Prostate gland (tissue), 2 donors: ENCODE data around the gene BPIFB6.

Experiments used
- CTCF ChIP-seq, 4 experiments: fragments of 200-600 bp in 2 of 4; fragments of 450-650 bp in 2 of 4; sonication (generic) in 2 of 4; IDR thresholded peaks; 1 replicate in 3 of 4; 2 replicates in 1 of 4; pipeline ENCODE4 v1.5.1; 2016 to 2019; ENCODE audit warnings: antibody characterized with exemption in 4 of 4, mild to moderate bottlenecking in 2 of 4, moderate library complexity in 2 of 4
- POLR2A ChIP-seq: fragments of 450-650 bp; IDR thresholded peaks from one replicate; pipeline ENCODE4 v1.6.1; 2016; ENCODE audit warnings: antibody characterized with exemption, mild to moderate bottlenecking
- POLR2AphosphoS5 ChIP-seq: sonication (generic); formaldehyde crosslinking; IDR thresholded peaks from one replicate; pipeline ENCODE4 v1.6.1; 2017; ENCODE audit warnings: antibody characterized with exemption

- TF ChIP-seq CTCF (IDR thresholded peaks at IDR 0.05) (no peak), POLR2A (no peak), POLR2AphosphoS5 (no peak)
These were observed 48.6 kb upstream of the BPIFB6 start for GRCh38 chr20:32982617-32983458.
